Stimulated activated CD8-positive, alpha-beta memory T cell treated with anti-CD3 and anti-CD28 coated beads, Interleukin-2, amount 100 ng/mL, for 1 hour (primary cell): ENCODE measurements around the gene RXFP2.
A peak's percentile ranks its signal among the peaks of the same experiment; 100 is the strongest.

Experiments used
- DNase-seq, 2 donors: peaks; one replicate each; pipeline ENCODE4 v3.0.0-alpha.2; 2020; ENCODE audit warnings: low read depth in 2 of 2

RXFP2 gene, protein sequence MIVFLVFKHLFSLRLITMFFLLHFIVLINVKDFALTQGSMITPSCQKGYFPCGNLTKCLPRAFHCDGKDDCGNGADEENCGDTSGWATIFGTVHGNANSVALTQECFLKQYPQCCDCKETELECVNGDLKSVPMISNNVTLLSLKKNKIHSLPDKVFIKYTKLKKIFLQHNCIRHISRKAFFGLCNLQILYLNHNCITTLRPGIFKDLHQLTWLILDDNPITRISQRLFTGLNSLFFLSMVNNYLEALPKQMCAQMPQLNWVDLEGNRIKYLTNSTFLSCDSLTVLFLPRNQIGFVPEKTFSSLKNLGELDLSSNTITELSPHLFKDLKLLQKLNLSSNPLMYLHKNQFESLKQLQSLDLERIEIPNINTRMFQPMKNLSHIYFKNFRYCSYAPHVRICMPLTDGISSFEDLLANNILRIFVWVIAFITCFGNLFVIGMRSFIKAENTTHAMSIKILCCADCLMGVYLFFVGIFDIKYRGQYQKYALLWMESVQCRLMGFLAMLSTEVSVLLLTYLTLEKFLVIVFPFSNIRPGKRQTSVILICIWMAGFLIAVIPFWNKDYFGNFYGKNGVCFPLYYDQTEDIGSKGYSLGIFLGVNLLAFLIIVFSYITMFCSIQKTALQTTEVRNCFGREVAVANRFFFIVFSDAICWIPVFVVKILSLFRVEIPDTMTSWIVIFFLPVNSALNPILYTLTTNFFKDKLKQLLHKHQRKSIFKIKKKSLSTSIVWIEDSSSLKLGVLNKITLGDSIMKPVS

GRCh38 chr13:31739226-31739625 lies at the start of gene RXFP2:
Gene RXFP2 (plus strand): TSS chr13:31739526. CDS start chr13:31739613, 87 bp downstream.
- no peak for DNase-seq

GRCh38 chr13:31697290-31697689 lies 42.0 kb upstream of the RXFP2 start:
- DNase-seq, result no peak

DNA sequence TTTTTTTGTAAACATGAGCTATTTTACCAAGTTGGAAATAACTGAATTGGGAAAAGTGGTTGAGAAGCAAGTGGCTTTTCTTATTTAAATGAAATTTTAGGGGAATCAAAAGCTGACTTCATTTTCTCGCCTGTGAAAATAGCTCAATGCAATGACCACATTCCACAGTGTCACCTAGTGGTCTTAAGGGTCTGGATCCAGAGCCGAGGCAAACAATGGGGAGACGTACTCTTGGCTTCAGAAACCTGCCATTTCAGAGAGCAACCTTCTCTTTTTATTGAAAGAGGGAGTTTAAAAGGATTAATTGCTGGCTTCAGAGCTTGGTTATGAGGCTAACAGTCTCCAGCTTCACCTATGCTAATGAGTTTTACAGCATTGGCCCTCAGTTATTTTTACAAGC lies 39.7 kb upstream of the RXFP2 start:
- no peak for DNase-seq

DNA sequence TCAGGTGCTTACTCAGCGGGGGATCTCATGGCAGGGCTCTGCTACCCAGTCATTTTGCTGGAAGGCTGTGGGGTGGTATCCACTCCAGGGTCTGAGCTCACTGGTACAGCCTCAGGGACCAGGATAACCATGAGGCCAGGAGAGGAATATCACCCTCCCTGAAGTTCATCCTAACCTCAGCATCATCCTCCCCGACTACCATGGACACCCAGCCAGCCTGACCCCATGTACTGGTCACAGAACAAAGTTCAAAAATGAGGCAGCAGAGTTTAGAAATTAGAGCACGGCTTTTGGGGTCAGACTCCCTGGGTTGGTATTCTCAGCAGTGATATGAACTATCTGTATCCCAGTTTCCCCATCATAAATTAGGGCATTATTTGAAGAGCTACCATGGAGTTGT lies 35.5 kb upstream of the RXFP2 start:
- no peak for DNase-seq

DNA sequence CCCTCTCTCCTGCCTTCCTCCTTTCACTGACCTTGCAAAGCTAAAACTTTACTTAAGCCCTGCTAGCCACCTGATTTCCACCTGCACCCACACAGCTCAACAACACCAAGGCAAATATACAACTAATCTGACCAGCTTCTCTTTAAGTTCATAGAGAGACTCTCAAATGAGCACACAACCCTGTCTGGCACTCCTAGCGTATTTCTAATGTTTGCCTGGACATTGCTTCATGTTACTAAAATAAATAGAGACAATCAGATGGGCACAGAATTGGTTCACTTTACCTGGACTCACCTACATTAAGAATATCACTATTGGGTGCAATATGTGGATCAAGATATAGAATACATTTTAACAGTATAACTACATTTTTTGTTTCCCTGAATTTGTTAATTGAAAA lies 33.2 kb upstream of the RXFP2 start:
- no peak for DNase-seq

- DNase-seq, result no peak
Observed at GRCh38 chr13:31717583-31717982, 21.7 kb upstream of the RXFP2 start.

DNA sequence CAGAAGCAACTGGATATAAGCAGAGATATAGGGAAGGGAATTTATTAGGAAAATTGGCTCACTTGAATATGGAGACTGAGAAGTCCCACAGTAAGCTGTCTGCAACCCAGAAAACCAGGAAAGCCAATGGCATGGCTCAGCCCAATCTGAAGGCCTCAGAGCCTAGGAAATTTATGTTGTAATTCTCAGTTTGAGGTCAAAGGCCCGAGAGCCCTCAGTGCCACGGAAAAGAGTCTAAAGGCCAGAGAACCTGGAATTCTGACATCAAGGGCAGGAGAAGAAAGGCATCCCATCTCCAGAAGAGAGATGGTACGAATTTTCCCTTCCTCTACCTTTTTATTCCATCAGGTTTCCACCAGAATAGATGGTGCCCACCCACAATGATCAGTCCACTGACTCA lies 20.1 kb upstream of the RXFP2 start:
- no peak for DNase-seq

DNA sequence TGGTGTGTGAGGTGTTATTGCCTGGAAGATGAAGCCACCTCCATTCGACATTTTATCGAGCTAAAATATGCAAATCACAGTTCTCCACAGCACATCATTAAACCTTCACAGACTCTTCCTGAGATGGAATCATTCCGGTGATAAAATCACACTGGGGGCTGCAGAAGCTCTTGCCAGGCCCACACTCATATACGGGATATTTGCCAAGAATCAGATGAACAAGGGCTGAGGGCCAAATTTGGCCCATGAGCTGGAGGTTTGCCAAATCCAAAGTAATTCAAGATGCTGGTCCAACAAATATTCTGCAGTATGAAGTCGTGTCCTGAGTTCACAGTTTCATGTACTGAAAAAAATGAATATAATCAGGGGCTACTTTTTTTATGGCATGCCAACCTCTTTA lies 16.7 kb upstream of the RXFP2 start:
- no peak for DNase-seq

GRCh38 chr13:31725841-31726240 lies 13.5 kb upstream of the RXFP2 start:
- no peak for DNase-seq

DNA sequence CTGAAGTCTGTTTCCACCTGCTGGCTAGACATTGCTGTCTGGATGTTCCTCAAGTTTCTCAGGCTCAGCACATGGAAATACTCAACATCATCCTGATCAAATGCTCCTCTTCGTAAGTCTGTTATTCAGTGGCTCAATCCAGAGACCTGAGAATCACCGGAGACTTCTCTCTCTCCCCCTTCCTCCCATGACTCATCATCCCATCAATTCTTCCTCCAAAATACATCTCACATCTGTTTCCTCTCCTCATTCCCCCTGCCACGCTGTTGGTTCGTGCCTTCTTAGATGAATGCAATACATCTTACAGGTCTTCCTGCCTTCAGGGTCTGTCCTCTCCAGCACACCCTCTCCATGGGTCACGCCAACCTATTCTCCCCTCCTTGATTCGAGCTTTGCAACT lies 7.4 kb upstream of the RXFP2 start:
- no peak for DNase-seq

DNA sequence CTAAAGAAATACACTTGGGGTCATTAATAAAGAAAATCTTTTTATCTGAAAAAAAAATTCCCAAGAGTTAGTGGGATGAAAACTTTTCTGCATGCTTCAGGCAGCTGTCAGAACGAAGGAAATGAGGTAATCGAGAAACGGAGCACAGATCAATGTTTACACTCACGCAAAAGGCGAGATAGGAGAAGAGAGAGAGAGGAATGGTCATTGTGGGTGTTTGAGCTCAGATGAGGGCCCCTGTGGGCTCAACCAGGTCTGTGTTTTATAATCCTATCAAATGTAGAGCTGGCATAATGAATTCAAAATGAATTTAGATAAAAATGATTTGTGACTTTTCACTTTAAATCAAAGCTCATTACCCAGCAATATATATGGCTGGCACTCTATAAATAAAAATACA lies 6.3 kb upstream of the RXFP2 start:
- no peak for DNase-seq

- DNase-seq, result no peak
Observed at GRCh38 chr13:31733647-31734046, 5.7 kb upstream of the RXFP2 start.

DNA sequence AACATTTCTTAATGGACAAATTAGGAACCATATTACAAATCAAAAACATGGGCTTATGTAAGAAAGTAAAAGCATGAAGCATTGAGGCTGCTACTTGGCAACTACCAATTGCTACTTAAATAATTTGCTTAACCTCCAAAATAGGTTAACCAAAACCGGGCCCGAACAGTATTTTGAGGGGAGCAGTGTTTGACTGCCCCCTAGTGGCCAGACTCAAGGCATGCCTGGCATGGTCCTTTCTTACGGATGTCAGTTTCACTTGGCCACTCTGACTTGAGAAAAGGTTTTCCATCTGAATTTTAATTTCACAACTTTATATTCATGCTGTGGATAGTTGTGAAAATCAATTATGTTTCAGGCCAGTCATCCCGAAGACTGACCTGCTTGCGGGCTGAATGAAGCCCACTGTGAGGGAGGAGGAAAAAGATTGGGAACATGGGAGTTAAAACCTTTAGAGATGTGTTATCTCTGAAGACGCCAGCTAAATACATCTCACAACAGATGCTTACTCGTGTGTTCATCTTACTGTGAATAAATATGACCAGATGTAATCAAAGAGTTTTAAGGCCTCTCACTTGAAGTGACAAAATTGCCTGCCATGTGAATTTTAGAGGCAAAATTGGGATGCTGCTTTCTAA lies 2.9 kb downstream of the RXFP2 start:
- DNase-seq, result peak; percentile 31 to 48

GRCh38 chr13:31747291-31747690 lies 8.0 kb downstream of the RXFP2 start:
- DNase-seq, result no peak

- no peak for DNase-seq
Observed at GRCh38 chr13:31747966-31748365, 8.6 kb downstream of the RXFP2 start.

DNA sequence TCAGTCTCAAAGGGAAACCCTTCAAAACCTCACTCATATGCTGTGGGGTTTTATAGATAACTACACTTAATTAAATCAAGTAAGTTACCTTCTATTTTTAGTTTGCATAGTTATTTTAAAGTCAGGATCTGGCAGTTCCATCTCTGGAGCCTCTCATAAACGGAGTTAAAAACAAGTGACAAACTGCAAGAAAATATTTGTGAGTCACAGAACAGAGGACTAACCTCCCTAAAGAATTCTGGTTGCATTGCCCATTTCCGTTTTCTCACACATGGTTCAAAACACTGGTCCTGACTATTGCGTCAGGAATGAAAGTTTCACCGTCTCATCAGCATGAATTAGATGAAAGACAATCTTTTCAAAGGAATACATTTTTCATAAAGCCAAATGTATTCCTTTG lies 10.6 kb downstream of the RXFP2 start:
- DNase-seq, result no peak

GRCh38 chr13:31755211-31755610 lies 15.9 kb downstream of the RXFP2 start:
- DNase-seq, result no peak

- no peak for DNase-seq
Observed at GRCh38 chr13:31755803-31756212, 16.5 kb downstream of the RXFP2 start.

DNA sequence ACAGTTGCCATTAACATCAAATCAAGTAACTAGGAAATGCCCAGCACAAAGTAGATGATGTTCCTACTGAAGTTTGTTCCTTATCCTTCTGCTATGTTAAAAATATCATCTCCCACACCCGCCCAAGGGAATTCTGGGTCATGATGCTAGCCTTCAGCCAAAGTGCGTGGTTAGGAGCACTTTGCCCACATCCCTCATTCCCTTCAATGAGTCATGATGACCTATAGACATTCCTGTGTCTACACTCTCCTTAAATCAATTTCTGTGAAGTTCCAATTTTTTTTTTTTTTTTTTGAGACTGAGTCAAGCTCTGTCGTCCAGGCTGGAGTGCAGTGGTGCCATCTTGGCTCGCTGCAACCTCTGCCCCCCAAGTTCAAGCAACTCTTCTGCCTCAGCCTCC lies 17.0 kb downstream of the RXFP2 start:
- no peak for DNase-seq

- no peak for DNase-seq
Observed at GRCh38 chr13:31761951-31762350, 22.6 kb downstream of the RXFP2 start.

- DNase-seq, result no peak
Observed at GRCh38 chr13:31764556-31764955, 25.2 kb downstream of the RXFP2 start.

- no peak for DNase-seq
Observed at GRCh38 chr13:31765138-31765785, 25.9 kb downstream of the RXFP2 start.
